ENCODE data around the gene C2orf49.

C2orf49 gene

DNA sequence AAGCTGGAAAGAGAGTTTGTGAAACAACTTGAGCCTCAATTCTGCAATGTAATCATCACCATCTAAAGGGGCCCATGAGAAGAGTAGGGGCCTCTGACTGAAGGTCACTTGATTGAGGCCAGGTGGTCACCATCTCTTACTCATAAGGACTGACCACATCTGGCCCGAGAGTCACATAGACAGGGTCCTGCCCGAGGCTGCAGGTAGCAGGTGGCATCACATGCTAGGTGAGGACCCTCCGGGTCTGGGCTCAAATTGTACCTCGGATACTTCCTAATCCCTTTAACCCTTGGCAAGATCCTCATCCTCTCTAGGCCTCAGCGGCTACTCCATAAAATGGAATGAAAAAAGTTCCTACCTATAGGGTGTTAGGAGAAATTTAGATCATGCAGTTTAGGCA lies 44.8 kb downstream of the C2orf49 start:
- Histone ChIP-seq H3K27ac (ENCODE audit: low read length) (no peak overlapping the region), H3K4me1 (ENCODE audit: control insufficient read depth, insufficient read depth, low read length) (no peaks in the 10 kb centered on the region), H3K9me3 (ENCODE audit: control insufficient read depth, insufficient read depth, low read length) (no peaks in the 10 kb centered on the region), H3K4me3 (ENCODE audit: low read length) (no peak overlapping the region), H3K36me3 (ENCODE audit: control insufficient read depth, insufficient read depth, low read length) (peaks cover 10% of the 10 kb centered on the region; the same call in 1 of the 2 replicates), H3K27me3 (ENCODE audit: control insufficient read depth, insufficient read depth, low read length) (no peaks in the 10 kb centered on the region)
- WGBS (ENCODE audit: insufficient coverage, insufficient read length), result no CpG with 5 or more reads among the region's 5 CpGs
- DNase-seq (ENCODE audit: low read depth, low spot score), result no peak

DNA sequence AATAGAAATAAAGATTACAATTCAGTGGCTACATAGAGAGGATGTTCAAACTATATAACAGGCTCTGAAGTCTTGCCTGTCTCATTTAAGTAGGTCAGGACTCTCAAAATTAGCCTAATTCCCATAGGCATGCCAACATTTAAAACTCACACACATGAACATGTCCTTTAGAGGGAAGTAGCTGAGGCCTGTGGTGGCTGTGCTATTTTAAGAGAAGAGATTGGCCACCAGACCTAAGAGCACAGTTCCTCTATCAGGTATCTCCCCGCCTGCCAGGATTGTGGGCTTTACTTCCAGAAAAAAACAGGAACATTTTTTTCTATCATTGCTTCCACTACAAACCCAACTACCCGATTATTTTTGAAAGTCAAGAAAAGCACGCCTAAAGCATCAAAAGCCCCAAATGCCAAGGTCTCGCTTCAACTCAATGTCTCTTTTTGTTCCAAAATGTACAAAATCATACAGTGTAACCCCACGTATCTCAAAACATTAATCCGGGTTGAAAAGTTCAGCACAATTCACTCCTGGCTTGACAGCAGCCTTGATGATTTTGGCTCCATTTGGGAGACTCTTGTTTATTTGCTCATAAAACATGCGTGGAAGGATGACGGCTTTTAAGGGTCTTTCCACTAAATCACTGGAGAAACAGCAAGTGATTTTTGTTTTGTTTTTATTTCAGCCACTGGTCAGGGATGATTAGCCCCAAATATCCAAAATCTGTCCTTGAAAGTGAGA lies 46.3 kb downstream of the C2orf49 start:
- Histone ChIP-seq H3K36me3 (ENCODE audit: control insufficient read depth, insufficient read depth, low read length) (peaks cover 10% of the 10 kb centered on the region; the same call in 1 of the 2 replicates), H3K27ac (ENCODE audit: low read length) (no peak overlapping the region), H3K27me3 (ENCODE audit: control insufficient read depth, insufficient read depth, low read length) (no peaks in the 10 kb centered on the region), H3K4me1 (ENCODE audit: control insufficient read depth, insufficient read depth, low read length) (no peaks in the 10 kb centered on the region), H3K4me3 (ENCODE audit: low read length) (no peak overlapping the region), H3K9me3 (ENCODE audit: control insufficient read depth, insufficient read depth, low read length) (no peaks in the 10 kb centered on the region)
- DNase-seq (ENCODE audit: low read depth, low spot score), result no peak
- WGBS (ENCODE audit: insufficient coverage, insufficient read length), result 100% methylated on average over 2 of the region's 8 CpGs

- Histone ChIP-seq H3K4me3 (ENCODE audit: low read length) (no peak overlapping the region), H3K27ac (ENCODE audit: low read length) (no peak overlapping the region), H3K36me3 (ENCODE audit: control insufficient read depth, insufficient read depth, low read length) (peaks cover 10% of the 10 kb centered on the region; the same call in 1 of the 2 replicates), H3K27me3 (ENCODE audit: control insufficient read depth, insufficient read depth, low read length) (no peaks in the 10 kb centered on the region), H3K4me1 (ENCODE audit: control insufficient read depth, insufficient read depth, low read length) (no peaks in the 10 kb centered on the region), H3K9me3 (ENCODE audit: control insufficient read depth, insufficient read depth, low read length) (no peaks in the 10 kb centered on the region)
- WGBS (ENCODE audit: insufficient coverage, insufficient read length), result no CpG with 5 or more reads among the region's 7 CpGs
- DNase-seq (ENCODE audit: low read depth, low spot score), result no peak
Observed at GRCh38 chr2:105384216-105384615, 46.9 kb downstream of the C2orf49 start.

GRCh38 chr2:105384861-105385260 lies 47.5 kb downstream of the C2orf49 start:
- H3K36me3 ChIP-seq (ENCODE audit: control insufficient read depth, insufficient read depth, low read length), result peaks cover 10% of the 10 kb centered on the region; the same call in 1 of the 2 replicates
- no peaks in the 10 kb centered on the region for H3K9me3 ChIP-seq (ENCODE audit: control insufficient read depth, insufficient read depth, low read length)
- DNase-seq (ENCODE audit: low read depth, low spot score), result no peak
- no peaks in the 10 kb centered on the region for H3K27me3 ChIP-seq (ENCODE audit: control insufficient read depth, insufficient read depth, low read length)
- H3K4me1 ChIP-seq (ENCODE audit: control insufficient read depth, insufficient read depth, low read length), result no peaks in the 10 kb centered on the region
- no CpG with 5 or more reads among the region's 5 CpGs for WGBS (ENCODE audit: insufficient coverage, insufficient read length)
- no peak overlapping the region for H3K27ac ChIP-seq (ENCODE audit: low read length)
- no peak overlapping the region for H3K4me3 ChIP-seq (ENCODE audit: low read length)

DNA sequence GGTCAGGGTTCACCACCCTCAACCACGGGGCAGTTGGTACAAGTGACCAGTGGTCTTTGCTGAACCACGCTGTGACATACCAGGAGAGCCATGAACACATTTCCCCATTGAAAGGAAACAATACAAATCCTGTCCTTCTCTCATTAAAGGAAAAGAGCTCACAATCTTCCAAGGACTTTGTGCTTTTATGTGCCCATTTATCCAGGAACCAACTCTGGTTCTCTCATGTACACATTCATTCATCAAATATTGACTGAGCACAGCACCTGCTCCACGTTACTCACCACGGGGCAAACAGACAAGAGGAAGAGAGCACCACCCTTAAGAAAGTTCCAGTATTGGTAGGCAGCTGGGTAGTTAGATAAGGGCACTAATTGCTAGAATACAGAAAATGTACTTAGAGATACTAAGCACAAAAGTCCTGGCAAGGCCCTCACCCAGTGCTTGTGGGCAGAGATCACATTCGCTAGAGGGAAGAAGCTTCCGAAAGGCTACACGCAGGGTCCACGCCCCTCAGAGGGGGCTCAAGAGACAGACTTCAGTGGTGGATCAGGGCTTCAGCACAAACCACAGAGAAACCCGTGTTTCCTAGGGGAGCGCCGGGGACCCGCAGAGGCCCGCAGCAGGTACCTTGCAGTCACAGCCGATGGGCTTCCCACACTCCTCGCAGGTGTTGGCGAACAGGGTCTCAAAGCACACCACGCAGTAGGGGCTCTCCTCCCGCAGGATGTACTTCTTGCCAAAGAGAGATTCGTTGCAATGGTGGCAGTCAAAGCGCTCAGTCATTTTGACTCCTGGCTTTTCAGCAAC lies 48.6 kb downstream of the C2orf49 start:
- H3K4me1 ChIP-seq (ENCODE audit: control insufficient read depth, insufficient read depth, low read length), result no peaks in the 10 kb centered on the region
- H3K27me3 ChIP-seq (ENCODE audit: control insufficient read depth, insufficient read depth, low read length), result no peaks in the 10 kb centered on the region
- no peaks in the 10 kb centered on the region for H3K9me3 ChIP-seq (ENCODE audit: control insufficient read depth, insufficient read depth, low read length)
- H3K4me3 ChIP-seq (ENCODE audit: low read length), result no peak overlapping the region
- no peak for DNase-seq (ENCODE audit: low read depth, low spot score)
- WGBS (ENCODE audit: insufficient coverage, insufficient read length), result no CpG with 5 or more reads among the region's 20 CpGs
- no peak overlapping the region for H3K27ac ChIP-seq (ENCODE audit: low read length)
- H3K36me3 ChIP-seq (ENCODE audit: control insufficient read depth, insufficient read depth, low read length), result peaks cover 10% of the 10 kb centered on the region; the same call in 1 of the 2 replicates

DNA sequence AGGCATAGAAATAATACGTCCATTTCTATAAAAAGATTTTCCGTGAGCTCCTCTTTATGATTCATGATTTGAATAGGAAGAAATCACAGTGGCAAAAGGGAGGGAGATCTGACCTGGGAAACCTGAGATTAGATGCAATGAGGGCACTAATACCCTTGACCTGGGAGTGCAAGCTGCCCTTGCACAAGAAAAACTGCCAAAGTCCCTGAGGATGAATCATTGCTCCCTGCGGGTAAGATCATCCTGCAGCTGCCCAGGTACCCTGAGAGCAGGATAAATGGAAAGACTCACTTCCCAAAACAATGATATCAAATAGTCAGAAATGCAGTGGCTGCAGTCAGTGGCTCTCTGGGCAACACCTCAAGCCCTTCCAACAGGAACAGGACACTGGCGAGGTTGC lies 49.9 kb downstream of the C2orf49 start:
- Histone ChIP-seq H3K4me3 (ENCODE audit: low read length) (no peak overlapping the region), H3K36me3 (ENCODE audit: control insufficient read depth, insufficient read depth, low read length) (peaks cover 10% of the 10 kb centered on the region; the same call in 1 of the 2 replicates), H3K4me1 (ENCODE audit: control insufficient read depth, insufficient read depth, low read length) (no peaks in the 10 kb centered on the region), H3K27me3 (ENCODE audit: control insufficient read depth, insufficient read depth, low read length) (no peaks in the 10 kb centered on the region), H3K27ac (ENCODE audit: low read length) (no peak overlapping the region), H3K9me3 (ENCODE audit: control insufficient read depth, insufficient read depth, low read length) (no peaks in the 10 kb centered on the region)
- WGBS (ENCODE audit: insufficient coverage, insufficient read length), result no CpG with 5 or more reads among the region's 4 CpGs
- no peak for DNase-seq (ENCODE audit: low read depth, low spot score)

DNA sequence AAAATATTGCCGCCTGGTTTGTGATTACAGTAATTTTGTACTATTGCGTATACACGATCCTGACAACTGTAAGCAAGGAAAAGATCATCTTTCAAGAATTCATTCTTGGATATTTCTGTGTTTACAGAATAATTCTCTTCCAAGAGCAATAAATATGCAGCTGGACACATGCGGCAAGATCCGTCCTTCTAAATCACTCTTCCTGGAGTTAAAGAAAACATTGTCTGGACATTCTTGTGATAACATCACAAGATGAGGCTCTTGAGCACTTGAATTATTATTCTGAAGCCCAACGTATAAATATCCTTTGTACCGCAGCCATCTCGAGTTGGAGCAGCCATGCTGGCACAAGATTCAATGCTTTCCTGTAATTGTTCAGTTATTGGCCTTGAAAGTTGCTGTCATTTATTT lies 51.6 kb downstream of the C2orf49 start:
- peaks cover 10% of the 10 kb centered on the region; the same call in 1 of the 2 replicates for H3K36me3 ChIP-seq (ENCODE audit: control insufficient read depth, insufficient read depth, low read length)
- WGBS (ENCODE audit: insufficient coverage, insufficient read length), result no CpG with 5 or more reads among the region's 8 CpGs
- no peak for DNase-seq (ENCODE audit: low read depth, low spot score)
- no peaks in the 10 kb centered on the region for H3K9me3 ChIP-seq (ENCODE audit: control insufficient read depth, insufficient read depth, low read length)
- H3K4me3 ChIP-seq (ENCODE audit: low read length), result no peak overlapping the region
- H3K27ac ChIP-seq (ENCODE audit: low read length), result no peak overlapping the region
- H3K4me1 ChIP-seq (ENCODE audit: control insufficient read depth, insufficient read depth, low read length), result no peaks in the 10 kb centered on the region
- no peaks in the 10 kb centered on the region for H3K27me3 ChIP-seq (ENCODE audit: control insufficient read depth, insufficient read depth, low read length)

DNA sequence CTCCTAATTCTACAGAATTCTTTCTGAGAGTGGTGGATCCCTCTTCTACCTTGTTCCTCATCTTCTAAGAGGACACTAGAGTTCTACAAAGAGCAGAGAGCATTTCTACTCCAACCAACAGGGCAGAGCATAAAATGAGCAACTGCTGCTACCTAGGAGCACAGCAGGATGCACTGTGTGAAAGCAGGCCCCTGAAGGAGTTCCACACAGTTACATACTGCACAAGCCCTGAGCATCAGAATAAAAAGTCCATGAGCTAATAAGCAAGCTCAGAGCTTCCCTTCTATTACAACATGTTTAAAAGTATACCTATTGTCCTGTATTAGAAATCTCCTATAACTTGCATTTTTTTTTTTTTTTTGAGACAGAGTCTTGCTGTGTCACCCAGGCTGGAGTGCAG lies 53.1 kb downstream of the C2orf49 start:
- Histone ChIP-seq H3K27ac (ENCODE audit: low read length) (no peak overlapping the region), H3K27me3 (ENCODE audit: control insufficient read depth, insufficient read depth, low read length) (no peaks in the 10 kb centered on the region), H3K36me3 (ENCODE audit: control insufficient read depth, insufficient read depth, low read length) (peaks cover 7% of the 10 kb centered on the region; the same call in 1 of the 2 replicates), H3K4me1 (ENCODE audit: control insufficient read depth, insufficient read depth, low read length) (no peaks in the 10 kb centered on the region), H3K9me3 (ENCODE audit: control insufficient read depth, insufficient read depth, low read length) (no peaks in the 10 kb centered on the region), H3K4me3 (ENCODE audit: low read length) (no peak overlapping the region)
- DNase-seq (ENCODE audit: low read depth, low spot score), result no peak

GRCh38 chr2:105391058-105391627 lies 53.8 kb downstream of the C2orf49 start:
- DNase-seq (ENCODE audit: low read depth, low spot score), result no peak
- Histone ChIP-seq H3K9me3 (ENCODE audit: control insufficient read depth, insufficient read depth, low read length) (no peaks in the 10 kb centered on the region), H3K36me3 (ENCODE audit: control insufficient read depth, insufficient read depth, low read length) (0 out of 2 replicates have a peak, but pooled peaks cover 1% of the 10 kb centered on the region), H3K27ac (ENCODE audit: low read length) (no peak overlapping the region), H3K4me3 (ENCODE audit: low read length) (no peak overlapping the region), H3K4me1 (ENCODE audit: control insufficient read depth, insufficient read depth, low read length) (no peaks in the 10 kb centered on the region), H3K27me3 (ENCODE audit: control insufficient read depth, insufficient read depth, low read length) (no peaks in the 10 kb centered on the region)
- no CpG with 5 or more reads among the region's 5 CpGs for WGBS (ENCODE audit: insufficient coverage, insufficient read length)

DNA sequence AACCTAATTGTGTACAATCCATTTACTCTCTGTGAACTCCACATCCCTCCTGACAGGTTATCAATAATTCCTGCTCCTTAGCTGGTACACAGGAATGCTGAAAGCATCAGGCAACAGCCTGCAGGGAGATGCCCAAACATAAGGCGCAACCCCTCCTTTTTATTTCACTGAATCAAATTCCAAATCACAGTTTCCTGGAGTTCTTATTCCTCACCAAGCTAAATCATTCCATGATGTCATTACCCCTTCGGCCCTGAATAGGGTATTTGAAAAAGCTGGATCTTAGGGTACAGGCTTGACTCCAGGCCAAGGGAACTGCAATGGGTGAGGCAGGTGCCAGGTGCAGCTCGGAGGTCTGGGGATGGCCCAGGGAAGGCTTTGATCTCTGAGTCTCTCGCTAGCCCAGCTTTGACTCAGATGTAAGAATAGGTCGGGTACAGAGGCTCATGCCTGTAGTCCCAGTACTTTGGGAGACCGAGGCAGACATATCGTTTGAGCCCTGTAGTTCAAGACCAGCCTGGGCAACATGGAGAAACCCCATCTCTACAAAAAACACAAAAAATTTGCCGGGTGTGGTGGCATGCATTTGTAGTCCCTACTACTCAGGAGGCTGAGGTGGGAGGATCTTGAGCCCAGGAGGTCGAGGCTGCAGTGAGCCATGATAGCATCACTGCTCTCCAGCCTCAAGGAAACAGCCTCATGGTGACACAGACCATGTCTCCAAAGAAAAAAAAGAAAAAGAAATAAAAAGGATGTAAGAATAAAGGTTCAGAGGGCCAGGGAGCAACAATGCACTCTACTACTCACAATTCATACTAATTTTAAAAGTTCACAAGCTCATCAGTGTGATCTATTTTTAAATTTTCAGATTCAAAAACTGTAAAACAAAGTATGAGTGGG lies 54.7 kb downstream of the C2orf49 start:
- Histone ChIP-seq H3K4me3 (ENCODE audit: low read length) (no peak overlapping the region), H3K27ac (ENCODE audit: low read length) (no peak overlapping the region), H3K4me1 (ENCODE audit: control insufficient read depth, insufficient read depth, low read length) (no peaks in the 10 kb centered on the region), H3K36me3 (ENCODE audit: control insufficient read depth, insufficient read depth, low read length) (no peaks in the 10 kb centered on the region), H3K27me3 (ENCODE audit: control insufficient read depth, insufficient read depth, low read length) (no peaks in the 10 kb centered on the region), H3K9me3 (ENCODE audit: control insufficient read depth, insufficient read depth, low read length) (no peaks in the 10 kb centered on the region)
- no peak for DNase-seq (ENCODE audit: low read depth, low spot score)
- no CpG with 5 or more reads among the region's 9 CpGs for WGBS (ENCODE audit: insufficient coverage, insufficient read length)
